GM12891 (cell line): ENCODE data around the gene CCSER1.

Experiments
- POLR2A ChIP-seq: IDR thresholded peaks from 2 replicates; pipeline ENCODE4 v1.6.1; 2011; ENCODE audit warnings: low read depth, low read length, control low read depth
- TAF1 ChIP-seq: IDR thresholded peaks from 2 replicates; pipeline ENCODE4 v1.6.1; 2011; ENCODE audit warnings: low read depth, low read length, control low read depth

DNA sequence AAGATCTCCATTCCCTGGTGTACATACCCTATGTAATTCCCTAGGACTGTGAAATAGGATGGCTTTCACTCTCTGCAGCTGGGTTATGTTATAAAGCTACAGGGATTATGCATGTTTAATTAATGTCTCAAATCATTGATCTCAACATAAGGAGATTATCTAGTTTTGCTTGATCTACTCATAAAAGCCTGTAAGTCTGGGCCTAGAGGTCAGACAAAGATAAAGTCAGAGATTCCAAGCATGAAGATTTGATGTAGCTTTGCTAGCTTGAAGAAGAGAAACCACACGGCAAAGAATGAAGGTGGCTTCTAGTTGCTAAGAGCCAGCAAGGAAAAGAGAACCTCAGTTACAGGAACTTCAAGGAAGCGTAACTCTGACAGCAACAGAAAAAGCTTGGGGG lies 456.9 kb downstream of the CCSER1 start:
- TF ChIP-seq TAF1 (no peak), POLR2A (no peak)
